Stimulated activated CD8-positive, alpha-beta memory T cell treated with anti-CD3 and anti-CD28 coated beads, Interleukin-2, amount 100 ng/mL, for 1 hour (primary cell): Measurements from ENCODE around the gene C12orf42.
"Not testable (repeated sequence)": the region's sequence is repeated elsewhere in the genome, so short reads cannot be mapped to it uniquely, and the experiment has no call there.

Source experiments
- DNase-seq, 2 donors: peaks; one replicate each; pipeline ENCODE4 v3.0.0-alpha.2; 2020; ENCODE audit warnings: low read depth in 2 of 2

The C12orf42 gene

GRCh38 chr12:103494734-103495468 lies 867 bp downstream of the C12orf42 start:
- no peak for DNase-seq

GRCh38 chr12:103494051-103494733 lies 1.6 kb downstream of the C12orf42 start:
- no peak for DNase-seq

GRCh38 chr12:103493199-103493598 lies 2.6 kb downstream of the C12orf42 start:
- no peak for DNase-seq

DNA sequence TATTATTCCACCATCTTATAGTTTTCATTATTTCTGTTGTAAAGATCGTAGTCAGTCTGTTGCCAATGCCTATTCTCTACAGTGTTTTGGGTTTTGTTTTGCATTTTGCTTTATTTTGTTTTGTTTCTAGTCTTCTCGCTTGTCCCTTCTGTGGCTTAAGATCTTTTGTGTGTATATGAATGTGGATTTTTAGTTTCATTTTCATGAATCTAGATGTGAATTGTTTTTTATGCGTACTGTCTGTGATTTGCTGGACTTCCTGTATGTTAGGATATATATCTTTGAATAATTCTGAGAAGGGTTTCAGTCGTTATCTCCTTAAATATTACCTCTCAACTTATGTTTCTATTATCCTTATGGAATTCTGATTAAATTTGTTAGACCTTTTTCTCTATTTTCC lies 13.4 kb downstream of the C12orf42 start:
- DNase-seq: no peak

- DNase-seq: no peak
These were observed 20.7 kb downstream of the C12orf42 start for GRCh38 chr12:103475073-103475472.

DNA sequence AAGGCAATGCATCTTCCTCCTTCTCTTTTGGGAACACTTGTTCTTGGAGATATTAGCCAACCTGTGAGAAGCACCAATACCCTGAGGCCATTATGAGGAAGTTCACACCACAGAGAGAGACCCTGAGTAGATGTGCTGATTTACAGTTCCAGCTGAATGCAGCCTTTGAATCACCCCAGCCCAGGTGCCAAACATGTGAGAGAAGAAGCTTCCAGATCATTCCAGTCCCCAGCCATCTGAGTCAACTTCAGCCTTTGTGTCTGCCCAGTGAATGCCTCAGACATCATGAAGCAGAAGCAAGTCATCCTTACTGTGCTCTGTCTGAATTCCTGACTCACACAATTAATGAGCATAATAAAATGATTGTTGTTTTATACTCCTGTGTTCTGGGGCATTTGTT lies 25.1 kb downstream of the C12orf42 start:
- no peak for DNase-seq

DNA sequence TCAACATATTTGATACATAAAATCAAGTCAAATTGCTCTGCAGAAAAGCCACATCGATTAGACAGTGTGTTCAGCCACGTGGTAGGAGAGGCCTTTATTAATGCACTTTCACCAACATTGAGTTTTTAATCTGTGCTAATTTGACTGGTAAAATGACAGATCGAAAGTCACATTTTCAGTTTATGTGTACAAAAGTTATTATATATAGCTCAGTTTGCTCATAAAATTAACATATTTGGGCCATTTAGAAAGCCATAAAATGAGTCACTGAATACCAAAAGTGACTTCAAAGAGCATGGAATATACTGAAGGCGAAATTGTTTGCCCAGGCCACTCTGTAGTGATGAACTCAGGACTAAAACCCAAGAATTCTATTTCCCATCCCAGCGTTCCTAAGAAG lies 26.0 kb downstream of the C12orf42 start:
- no peak for DNase-seq

GRCh38 chr12:103468837-103469236 lies 26.9 kb downstream of the C12orf42 start:
- DNase-seq: no peak

GRCh38 chr12:103462675-103463074 lies 33.1 kb downstream of the C12orf42 start:
- DNase-seq: no peak

DNA sequence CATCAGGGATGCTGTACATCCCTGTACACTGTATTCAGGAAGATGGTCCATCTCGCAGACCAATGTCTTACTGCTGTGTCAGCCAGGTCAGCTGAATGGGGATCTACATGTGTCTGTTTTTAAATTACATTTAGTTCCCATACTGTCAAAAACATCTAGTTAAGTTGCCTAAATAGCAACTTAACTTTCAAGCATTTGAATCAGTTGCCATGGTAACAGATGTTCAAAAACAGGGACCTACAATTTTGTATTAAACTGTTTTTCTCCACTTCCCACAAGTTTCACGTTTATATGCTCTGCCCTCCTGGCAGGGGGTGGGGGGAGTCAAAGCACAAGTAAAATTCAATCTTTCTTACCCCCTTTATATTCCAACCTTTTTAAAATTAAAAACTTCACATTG lies 38.3 kb downstream of the C12orf42 start:
- DNase-seq: no peak

- DNase-seq: no peak
These were observed 39.8 kb downstream of the C12orf42 start for GRCh38 chr12:103456006-103456405.

DNA sequence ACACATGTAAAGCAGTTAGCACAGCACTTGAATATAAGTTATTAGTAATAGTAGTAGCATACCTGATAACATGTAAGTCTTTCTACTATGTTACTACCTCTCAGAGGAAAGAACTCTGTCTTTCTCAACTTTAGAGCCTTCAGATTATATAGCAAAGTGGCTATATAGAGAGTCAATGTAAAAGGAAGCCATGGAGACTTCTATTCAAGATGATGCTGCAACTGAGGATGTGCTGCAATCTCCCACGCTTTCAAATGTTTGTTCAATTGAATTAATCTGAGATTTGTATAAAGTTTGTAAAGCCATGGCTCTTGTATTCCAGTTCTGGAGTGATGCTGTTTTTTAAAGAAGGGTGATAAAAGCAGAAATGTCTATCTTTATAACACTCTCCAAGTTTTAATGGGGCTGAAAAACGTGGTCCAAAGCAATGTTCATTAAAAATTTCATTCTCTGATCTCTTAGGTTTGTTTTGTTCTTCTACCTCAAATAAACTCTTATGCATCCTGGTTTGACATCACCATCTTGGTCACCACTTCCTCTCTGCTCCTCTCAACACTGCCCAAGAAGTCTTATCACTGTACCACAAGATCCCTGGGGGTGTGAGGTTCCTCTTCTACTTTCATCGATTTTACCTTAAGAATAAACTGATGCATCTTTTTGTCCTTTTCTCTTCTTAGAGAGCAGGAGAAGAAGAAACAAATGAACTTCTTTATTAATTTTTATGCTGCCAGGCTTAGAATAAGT lies 40.6 kb downstream of the C12orf42 start:
- DNase-seq: no peak

GRCh38 chr12:103444983-103445382 lies 50.8 kb downstream of the C12orf42 start:
- DNase-seq: no peak

DNA sequence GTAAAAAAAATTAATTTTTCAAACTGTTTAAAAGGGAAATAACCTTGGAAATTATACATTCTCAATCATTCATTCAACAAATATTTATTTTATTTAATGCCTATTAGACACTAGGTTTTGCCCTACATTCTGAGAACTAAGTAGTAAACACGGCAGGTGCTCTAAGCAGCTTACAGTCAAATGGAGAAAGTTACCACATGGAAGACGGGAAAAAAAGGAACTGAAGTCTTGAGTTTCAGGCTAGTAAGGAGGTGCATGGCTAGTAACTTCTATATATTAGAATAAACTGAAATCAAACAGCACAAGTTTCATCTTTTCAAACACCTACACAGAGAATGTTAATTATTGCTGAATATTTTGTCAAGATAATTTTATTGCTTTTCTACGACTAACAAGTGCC lies 52.9 kb downstream of the C12orf42 start:
- no peak for DNase-seq

GRCh38 chr12:103442182-103442555 lies 53.6 kb downstream of the C12orf42 start:
- no peak for DNase-seq

- no peak for DNase-seq
These were observed 54.2 kb downstream of the C12orf42 start for GRCh38 chr12:103441437-103442181.

GRCh38 chr12:103434165-103435105 lies 61.3 kb downstream of the C12orf42 start:
- DNase-seq: not testable (repeated sequence)

GRCh38 chr12:103431950-103432349 lies 63.8 kb downstream of the C12orf42 start:
- no peak for DNase-seq

- DNase-seq: no peak
These were observed 64.4 kb downstream of the C12orf42 start for GRCh38 chr12:103431387-103431786.

DNA sequence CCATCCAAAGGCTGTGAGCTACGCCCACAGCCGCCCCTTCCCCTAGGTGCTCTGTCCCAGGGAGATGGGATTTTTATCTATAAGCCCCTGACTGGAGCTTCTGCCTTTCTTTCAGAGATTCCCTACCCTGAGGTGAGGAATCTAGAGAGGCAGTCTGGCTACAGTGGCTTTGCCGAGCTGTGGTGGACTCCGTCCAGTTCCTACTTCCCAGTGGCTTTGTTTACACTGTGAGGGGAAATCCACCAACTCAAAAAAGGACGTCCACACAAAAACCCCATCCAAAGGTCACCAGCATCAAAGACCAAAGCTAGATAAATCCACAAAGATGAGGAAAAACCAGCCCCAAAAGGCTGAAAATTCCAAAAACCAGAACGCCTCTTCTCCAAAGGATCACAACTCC lies 70.1 kb downstream of the C12orf42 start:
- not testable (repeated sequence) for DNase-seq
